MCF 10A (cell line): Measurements from ENCODE around the gene ABHD8. TPM values are rescaled to one million over a fixed set of nuclear protein-coding genes. Genes with fewer than 3 reads are reported as not detected.
A peak's percentile ranks its signal among the peaks of the same experiment; 100 is the strongest.

ENCODE experiments used
- BruUV-seq: library from RNA; stranded (reverse); fragments of 400-500 nt; replicated peaks from 2 replicates; lab custom pipeline; 2021; lab: Mats Ljungman, UMichigan
- CTCF ChIA-PET: fragments of 300-600 bp; sonication (Branson Sonifier 250); formaldehyde crosslinking; extraction: SDS; loops from one replicate; lab custom pipeline; 2021; ENCODE audit warnings: antibody characterized with exemption, inconsistent platforms; lab: Yijun Ruan, JAX
- POLR2A ChIA-PET: fragments of 300-600, 350-650 bp; sonication (Branson Sonifier 250); formaldehyde crosslinking; extraction: SDS; loops from one replicate; lab custom pipeline; 2020; ENCODE audit warnings: antibody characterized with exemption, inconsistent platforms; lab: Yijun Ruan, JAX
- DNase-seq: peaks from one replicate; pipeline ENCODE4 v3.0.0-alpha.2; 2018; ENCODE audit not compliant: unreplicated experiment
- H3K27ac Mint-ChIP-seq: one replicate; pipeline ENCODE4 v1.8.0; 2022; ENCODE audit warnings: mild to moderate bottlenecking, low read depth, mixed read lengths; ENCODE audit not compliant: unreplicated experiment
- H3K27me3 Mint-ChIP-seq: one replicate; pipeline ENCODE4 v1.8.0; 2022; ENCODE audit warnings: mixed read lengths; ENCODE audit not compliant: insufficient read depth, unreplicated experiment
- H3K36me3 Mint-ChIP-seq: one replicate; pipeline ENCODE4 v1.8.0; 2022; ENCODE audit warnings: mild to moderate bottlenecking, moderate library complexity, mixed read lengths; ENCODE audit not compliant: insufficient read depth, unreplicated experiment
- H3K4me1 Mint-ChIP-seq: one replicate; pipeline ENCODE4 v1.8.0; 2022; ENCODE audit warnings: mixed read lengths; ENCODE audit not compliant: insufficient read depth, unreplicated experiment
- H3K4me3 Mint-ChIP-seq: one replicate; pipeline ENCODE4 v1.8.0; 2022; ENCODE audit warnings: mild to moderate bottlenecking, moderate library complexity, mixed read lengths; ENCODE audit not compliant: unreplicated experiment
- H3K9me3 Mint-ChIP-seq: one replicate; pipeline ENCODE4 v1.8.0; 2022; ENCODE audit warnings: mixed read lengths; ENCODE audit not compliant: unreplicated experiment
- intact Hi-C: fragments of 100-400 bp; cut with micrococcal nuclease; formaldehyde crosslinking; loops from 2 replicates; pipeline ENCODE4 v1.14.1; 2022
- total RNA-seq: library from RNA; stranded (reverse); gene quantifications from 2 replicates; pipeline ENCODE4 v1.2.3, GENCODE V29; 2022
- TF ChIP-seq, protein P1 (sequence below): fragments of 200-600 bp; IDR thresholded peaks from one replicate; pipeline ENCODE4 v1.8.0; 2022; ENCODE audit warnings: antibody characterized with exemption, mild to moderate bottlenecking; ENCODE audit not compliant: unreplicated experiment

ABHD8 gene
- total RNA-seq, 1 experiment from 2014 or later, result 4.1 TPM

DNA sequence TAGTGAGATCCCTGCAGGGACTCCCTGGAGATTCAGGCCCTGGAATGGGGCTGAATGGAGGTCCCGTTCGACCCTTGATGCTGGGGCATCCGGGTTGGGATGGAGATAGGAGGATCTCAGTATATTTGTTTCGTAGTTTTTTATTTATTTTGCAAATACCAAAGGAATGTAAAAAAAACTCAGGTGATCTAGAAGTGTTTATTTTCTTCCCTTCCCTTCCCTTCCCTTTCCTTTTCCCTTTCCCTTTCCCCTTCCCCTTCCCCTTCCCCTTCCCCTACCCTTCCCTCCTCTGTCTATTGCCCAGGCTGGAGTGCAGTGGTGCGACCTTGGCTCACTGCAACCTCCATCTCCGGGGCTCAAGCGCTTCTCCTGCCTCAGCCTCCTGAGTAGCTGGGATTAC is 38.6 kb upstream of the ABHD8 start:
- Mint-ChIP-seq H3K27ac (no peak overlapping the region), H3K4me1 (peaks cover 6% of the 10 kb centered on the region), H3K36me3 (peaks cover 22% of the 10 kb centered on the region), H3K9me3 (no peaks in the 10 kb centered on the region), H3K4me3 (no peak overlapping the region), H3K27me3 (no peaks in the 10 kb centered on the region)
- TF ChIP-seq, protein P1, sequence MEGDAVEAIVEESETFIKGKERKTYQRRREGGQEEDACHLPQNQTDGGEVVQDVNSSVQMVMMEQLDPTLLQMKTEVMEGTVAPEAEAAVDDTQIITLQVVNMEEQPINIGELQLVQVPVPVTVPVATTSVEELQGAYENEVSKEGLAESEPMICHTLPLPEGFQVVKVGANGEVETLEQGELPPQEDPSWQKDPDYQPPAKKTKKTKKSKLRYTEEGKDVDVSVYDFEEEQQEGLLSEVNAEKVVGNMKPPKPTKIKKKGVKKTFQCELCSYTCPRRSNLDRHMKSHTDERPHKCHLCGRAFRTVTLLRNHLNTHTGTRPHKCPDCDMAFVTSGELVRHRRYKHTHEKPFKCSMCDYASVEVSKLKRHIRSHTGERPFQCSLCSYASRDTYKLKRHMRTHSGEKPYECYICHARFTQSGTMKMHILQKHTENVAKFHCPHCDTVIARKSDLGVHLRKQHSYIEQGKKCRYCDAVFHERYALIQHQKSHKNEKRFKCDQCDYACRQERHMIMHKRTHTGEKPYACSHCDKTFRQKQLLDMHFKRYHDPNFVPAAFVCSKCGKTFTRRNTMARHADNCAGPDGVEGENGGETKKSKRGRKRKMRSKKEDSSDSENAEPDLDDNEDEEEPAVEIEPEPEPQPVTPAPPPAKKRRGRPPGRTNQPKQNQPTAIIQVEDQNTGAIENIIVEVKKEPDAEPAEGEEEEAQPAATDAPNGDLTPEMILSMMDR, result no peak
- ChIA-PET POLR2A (interaction anchor here (0.7 kb wide), 1 partner anchor 510 kb away, joined by 3 read pairs; no protein-coding TSS in a partner anchor), CTCF (interaction anchor here (1.1 to 2.4 kb wide), 2 partner anchors 45 to 47 kb away, joined by 3 to 15 read pairs; no protein-coding TSS in a partner anchor)
- intact Hi-C loops, result no loop called here
- DNase-seq, result no peak
- no TSS peak for BruUV-seq

DNA sequence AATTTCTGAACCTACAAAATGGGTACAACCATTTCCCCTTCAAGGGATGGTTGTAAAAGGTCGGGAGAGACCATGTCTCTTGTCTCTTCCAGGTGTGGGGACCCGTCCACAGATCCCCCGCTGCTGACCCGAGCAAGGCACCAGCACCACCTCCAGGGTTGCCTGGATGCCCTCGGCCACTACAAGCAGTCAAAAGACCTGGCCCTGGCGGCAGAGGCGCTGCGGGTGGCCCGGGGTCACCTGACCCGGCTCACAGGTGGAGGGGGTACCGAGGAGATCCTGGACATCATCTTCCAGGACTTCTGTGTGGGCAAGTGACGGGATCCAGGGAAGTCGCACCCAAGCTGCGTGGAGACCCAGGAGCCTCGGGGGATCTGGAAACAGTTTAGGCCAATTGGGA is 38.2 kb upstream of the ABHD8 start:
- ChIA-PET CTCF (interaction anchor here (2.4 kb wide), 1 partner anchor 45 kb away, joined by 15 read pairs; no protein-coding TSS in a partner anchor), POLR2A (no interaction called here)
- BruUV-seq, result no TSS peak
- TF ChIP-seq, protein P1, result no peak
- intact Hi-C loops, result no loop called here
- peaks cover 6% of the 10 kb centered on the region for H3K4me1 Mint-ChIP-seq
- no peak overlapping the region for H3K27ac Mint-ChIP-seq
- no peaks in the 10 kb centered on the region for H3K27me3 Mint-ChIP-seq
- H3K36me3 Mint-ChIP-seq, result peaks cover 26% of the 10 kb centered on the region
- no peak overlapping the region for H3K4me3 Mint-ChIP-seq
- H3K9me3 Mint-ChIP-seq, result no peaks in the 10 kb centered on the region
- DNase-seq, result no peak

DNA sequence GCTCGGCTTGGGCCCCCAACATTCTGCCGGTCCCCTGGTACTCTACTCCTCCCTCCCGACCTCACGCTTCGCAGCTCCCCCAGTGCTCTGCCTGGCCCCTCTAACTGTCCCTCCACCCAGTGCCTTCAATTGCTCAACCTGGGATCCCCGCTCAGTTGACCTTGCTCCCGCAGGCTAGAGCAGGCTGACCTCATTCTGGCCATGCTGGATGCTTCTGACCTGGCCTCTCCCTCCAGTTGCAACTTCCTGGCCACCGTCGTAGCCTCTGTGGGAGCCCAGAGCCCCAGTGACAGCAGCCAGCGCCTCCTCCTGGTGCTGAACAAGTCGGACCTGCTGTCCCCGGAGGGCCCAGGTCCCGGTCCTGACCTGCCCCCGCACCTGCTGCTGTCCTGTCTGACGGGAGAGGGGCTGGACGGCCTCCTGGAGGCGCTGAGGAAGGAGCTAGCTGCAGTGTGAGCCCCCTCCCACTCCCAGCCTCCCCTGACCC is 37.7 kb upstream of the ABHD8 start:
- intact Hi-C loops, result no loop called here
- H3K27me3 Mint-ChIP-seq, result no peaks in the 10 kb centered on the region
- TF ChIP-seq, protein P1, result no peak
- peak overlapping the region; percentile 54 for H3K27ac Mint-ChIP-seq
- H3K36me3 Mint-ChIP-seq, result peaks cover 26% of the 10 kb centered on the region
- no TSS peak for BruUV-seq
- no peak for DNase-seq
- ChIA-PET POLR2A (no interaction called here), CTCF (interaction anchor here (2.4 kb wide), 1 partner anchor 46 kb away, joined by 15 read pairs; no protein-coding TSS in a partner anchor)
- H3K4me3 Mint-ChIP-seq, result no peak overlapping the region
- peaks cover 1% of the 10 kb centered on the region for H3K4me1 Mint-ChIP-seq
- H3K9me3 Mint-ChIP-seq, result no peaks in the 10 kb centered on the region

DNA sequence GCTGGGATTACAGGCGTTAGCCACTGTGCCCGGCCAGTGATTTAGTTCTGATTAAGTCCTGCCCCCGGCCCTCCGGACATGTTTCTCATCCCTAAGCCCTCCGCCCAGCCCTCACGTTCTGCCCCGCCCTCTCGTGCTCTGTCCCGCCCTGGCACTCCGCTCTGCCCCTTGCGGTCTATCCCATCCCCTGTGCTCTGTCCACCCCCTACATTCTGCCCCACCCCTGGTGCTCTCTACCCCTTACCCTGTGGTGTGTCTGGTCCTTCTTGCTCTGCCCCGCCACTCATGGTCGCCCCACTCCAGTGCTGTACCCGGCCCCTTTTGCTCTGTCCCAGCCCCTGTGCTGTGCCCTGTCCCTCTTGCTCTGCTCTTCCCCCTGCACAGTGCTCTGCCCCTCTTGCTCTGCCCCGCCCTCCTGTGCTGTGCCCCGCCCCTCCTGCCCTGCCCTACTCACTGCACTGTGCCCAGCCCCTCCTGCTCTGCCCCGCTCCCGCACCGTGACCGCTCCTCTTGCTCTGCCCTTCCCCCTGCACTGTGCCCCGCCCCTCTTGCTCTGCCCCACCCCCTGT is 37.2 kb upstream of the ABHD8 start:
- intact Hi-C loops, result no loop called here
- no peaks in the 10 kb centered on the region for H3K9me3 Mint-ChIP-seq
- no peaks in the 10 kb centered on the region for H3K4me1 Mint-ChIP-seq
- DNase-seq, result peak; percentile 56
- H3K36me3 Mint-ChIP-seq, result peaks cover 26% of the 10 kb centered on the region
- BruUV-seq, result no TSS peak
- H3K4me3 Mint-ChIP-seq, result no peak overlapping the region
- H3K27ac Mint-ChIP-seq, result peak overlapping the region; percentile 54
- ChIA-PET POLR2A (no interaction called here), CTCF (interaction anchor here (0.9 kb wide), 1 partner anchor 45 kb away, joined by 3 read pairs; no protein-coding TSS in a partner anchor)
- TF ChIP-seq, protein P1, result no peak
- H3K27me3 Mint-ChIP-seq, result no peaks in the 10 kb centered on the region
